Gastrocnemius medialis (tissue), 4 donors: ENCODE data around the gene FAM174B. TPM values are rescaled to one million over a fixed set of nuclear protein-coding genes. Genes with fewer than 3 reads are reported as not detected.

Experiments used
- ATAC-seq, 2 donors: fragments of 150-250 bp; one replicate each; pipeline ENCODE4 v1.9.1; 2016
- DNase-seq, 2 donors: peaks; one replicate each; pipeline ENCODE4 v3.0.0-alpha.2; 2019
- H3K27ac ChIP-seq, 4 donors: fragments of 200-600 bp; sonication (generic); 1 replicate in 1 of 4; 2 replicates in 3 of 4; pipeline ENCODE4 v1.5.1; 2016 to 2018; ENCODE audit warnings: mild to moderate bottlenecking in 2 of 4, moderate library complexity in 1 of 4
- H3K27me3 ChIP-seq, 3 donors: fragments of 200-600 bp; sonication (generic) in 2 of 3; 1 replicate in 1 of 3; 2 replicates in 2 of 3; pipeline versions ENCODE4 v1.5.1 to v1.6.0; 2016 to 2019; ENCODE audit warnings: mild to moderate bottlenecking in 1 of 3, moderate library complexity in 1 of 3
- H3K36me3 ChIP-seq, 2 donors: fragments of 200-600 bp; sonication (generic) in 1 of 2; one replicate each; pipeline ENCODE4 v1.5.1; 2017 to 2018
- H3K4me1 ChIP-seq, 2 donors: fragments of 200-600 bp; sonication (generic) in 1 of 2; one replicate each; pipeline ENCODE4 v1.5.1; 2016 to 2017; ENCODE audit warnings: mild to moderate bottlenecking in 2 of 2
- H3K4me3 ChIP-seq, 4 donors: fragments of 200-600 bp; sonication (generic) in 3 of 4; 1 replicate in 1 of 4; 2 replicates in 3 of 4; pipeline ENCODE4 v1.5.1; 2016 to 2019; ENCODE audit warnings: mild to moderate bottlenecking in 2 of 4
- H3K9me3 ChIP-seq, 3 donors: fragments of 200-600 bp; sonication (generic) in 2 of 3; 1 replicate in 1 of 3; 2 replicates in 2 of 3; pipeline ENCODE4 v1.5.1; 2016 to 2019
- CTCF ChIP-seq, 5 experiments: fragments of 450-650 bp in 3 of 5; fragments of 200-600 bp in 2 of 5; sonication (generic) in 2 of 5; IDR thresholded peaks in 4 of 5; conservative IDR thresholded peaks in 1 of 5; 1 replicate in 4 of 5; 2 replicates in 1 of 5; pipeline ENCODE4 v1.5.1; 2016 to 2019; ENCODE audit warnings: antibody characterized with exemption in 5 of 5, mild to moderate bottlenecking in 3 of 5, moderate library complexity in 3 of 5
- POLR2A ChIP-seq, 2 donors: fragments of 450-650 bp; IDR thresholded peaks; one replicate each; pipeline ENCODE4 v1.6.1; 2017; ENCODE audit warnings: antibody characterized with exemption in 2 of 2, mild to moderate bottlenecking in 2 of 2, moderate library complexity in 2 of 2
- in situ Hi-C, 4 donors: fragments of 200-750 bp; cut with MboI; loops; one replicate each; pipeline versions ENCODE4 v1.15.0 to v1.8.0; 2017; ENCODE audit warnings: low sequenced_read_pairs in 4 of 4
- intact Hi-C: fragments of 100-400 bp; cut with DNase I; formaldehyde crosslinking; loops from one replicate; pipeline ENCODE4 v1.15.1; 2023; ENCODE audit warnings: low total_unique reads
- total RNA-seq, 4 donors: library from RNA; depleted of rRNA; stranded (reverse); fragments of >200 nt; gene quantifications; one replicate each; pipeline versions ENCODE4 v1.1.0 to v1.2.3, GENCODE V29; 2016

Gene FAM174B
- total RNA-seq, 4 donors from 2014 or later = 7.6 to 22.5 (median 11.6) TPM

GRCh38 chr15:92646216-92646615 is 9.4 kb downstream of the FAM174B start:
- Histone ChIP-seq H3K4me1 (peaks cover 0 to 3% of the 10 kb centered on the region in 2 donors), H3K9me3 (no peaks in the 10 kb centered on the region), H3K4me3 (no peak overlapping the region), H3K36me3 (no peaks in the 10 kb centered on the region), H3K27ac (no peak overlapping the region), H3K27me3 (no peaks in the 10 kb centered on the region)
- TF ChIP-seq POLR2A (IDR thresholded peaks at IDR 0.05) (no peak), CTCF (IDR thresholded peaks at IDR 0.05 in 4 of 5, conservative IDR thresholded peaks at IDR 0.05 in 1 of 5) (no peak)
- in situ Hi-C loops = no loop called here
- intact Hi-C loops = no loop called here
- ATAC-seq = no peak
- DNase-seq = no peak

GRCh38 chr15:92645731-92646130 is 9.8 kb downstream of the FAM174B start:
- Histone ChIP-seq H3K4me1 (peaks cover 0 to 3% of the 10 kb centered on the region in 2 donors), H3K9me3 (no peaks in the 10 kb centered on the region), H3K4me3 (no peak overlapping the region), H3K27ac (no peak overlapping the region), H3K36me3 (no peaks in the 10 kb centered on the region), H3K27me3 (no peaks in the 10 kb centered on the region)
- DNase-seq (no peak), ATAC-seq (no peak)
- in situ Hi-C loops = no loop called here
- no peak for TF ChIP-seq POLR2A (IDR thresholded peaks at IDR 0.05)
- intact Hi-C loops = no loop called here

- no peak overlapping the region for H3K4me3 ChIP-seq
- in situ Hi-C loops = no loop called here
- no peak for TF ChIP-seq CTCF (IDR thresholded peaks at IDR 0.05 in 4 of 5, conservative IDR thresholded peaks at IDR 0.05 in 1 of 5)
- TF ChIP-seq POLR2A (IDR thresholded peaks at IDR 0.05) = no peak
- ATAC-seq (no peak), DNase-seq (no peak)
- H3K27ac ChIP-seq = no peak overlapping the region
- peaks cover 0 to 3% of the 10 kb centered on the region in 2 donors for H3K4me1 ChIP-seq
- no peaks in the 10 kb centered on the region for H3K27me3 ChIP-seq
- H3K36me3 ChIP-seq = no peaks in the 10 kb centered on the region
- H3K9me3 ChIP-seq = no peaks in the 10 kb centered on the region
- intact Hi-C loops = no loop called here
These were observed 10.4 kb downstream of the FAM174B start for GRCh38 chr15:92645051-92645631.

- Histone ChIP-seq H3K27me3 (no peaks in the 10 kb centered on the region), H3K4me1 (peaks cover 0 to 3% of the 10 kb centered on the region in 2 donors), H3K9me3 (no peaks in the 10 kb centered on the region), H3K4me3 (no peak overlapping the region), H3K27ac (no peak overlapping the region), H3K36me3 (no peaks in the 10 kb centered on the region)
- intact Hi-C loops = no loop called here
- no peak for TF ChIP-seq CTCF (IDR thresholded peaks at IDR 0.05 in 4 of 5, conservative IDR thresholded peaks at IDR 0.05 in 1 of 5)
- no peak for TF ChIP-seq POLR2A (IDR thresholded peaks at IDR 0.05)
- no peak for ATAC-seq
- in situ Hi-C loops = no loop called here
- DNase-seq = no peak
These were observed 11.4 kb downstream of the FAM174B start for GRCh38 chr15:92643849-92644815.

- Histone ChIP-seq H3K9me3 (no peaks in the 10 kb centered on the region), H3K4me3 (no peak overlapping the region), H3K27me3 (no peaks in the 10 kb centered on the region), H3K36me3 (no peaks in the 10 kb centered on the region), H3K4me1 (peaks cover 13 to 18% of the 10 kb centered on the region in 2 donors), H3K27ac (peak overlapping the region; percentile 41 to 74 (median 68))
- intact Hi-C loops = no loop called here
- DNase-seq (no peak), ATAC-seq (no peak)
- in situ Hi-C loops = no loop called here
- TF ChIP-seq POLR2A (IDR thresholded peaks at IDR 0.05) (no peak), CTCF (IDR thresholded peaks at IDR 0.05 in 4 of 5, conservative IDR thresholded peaks at IDR 0.05 in 1 of 5) (no peak)
These were observed 16.7 kb downstream of the FAM174B start for GRCh38 chr15:92638709-92639365.
